ENCODE data around the gene ATG16L2.

GRCh38 chr11:72860592-72860991, 46.4 kb downstream of the ATG16L2 start:
- TF ChIP-seq CTCF (conservative IDR thresholded peaks at IDR 0.05) (no peak), ZFX (IDR thresholded peaks at IDR 0.05) (no peak)
